Measurements from ENCODE around the gene ATG5. TPM values are rescaled to one million over a fixed set of nuclear protein-coding genes. Genes with fewer than 3 reads are reported as not detected.

ATG5 gene
- total RNA-seq, 1 donor, result 62.6 TPM

DNA sequence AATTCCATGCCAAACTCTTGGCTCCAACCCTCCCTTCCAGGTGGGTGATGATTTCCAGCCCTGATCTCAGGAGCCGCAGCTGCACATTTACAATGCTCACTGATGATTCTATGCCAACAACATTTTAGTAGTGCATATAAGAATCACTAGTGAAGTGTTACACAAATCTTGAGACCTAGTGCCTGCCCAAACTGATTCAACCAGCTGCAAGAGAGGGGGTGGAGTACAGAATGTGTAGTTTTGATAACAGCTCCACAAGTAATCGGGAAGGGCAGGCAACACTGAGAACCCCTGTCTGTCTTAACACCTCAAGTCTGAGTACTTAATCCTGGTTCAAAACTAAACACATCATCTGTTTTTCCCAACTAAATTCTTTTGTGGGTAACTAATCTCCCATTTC is 147.8 kb downstream of the ATG5 start:
- no peak overlapping the region for H3K4me3 ChIP-seq (ENCODE audit: low read depth, low read length)
- DNase-seq (ENCODE audit: low read depth), result peak; percentile 21
- TF ChIP-seq, protein P1, sequence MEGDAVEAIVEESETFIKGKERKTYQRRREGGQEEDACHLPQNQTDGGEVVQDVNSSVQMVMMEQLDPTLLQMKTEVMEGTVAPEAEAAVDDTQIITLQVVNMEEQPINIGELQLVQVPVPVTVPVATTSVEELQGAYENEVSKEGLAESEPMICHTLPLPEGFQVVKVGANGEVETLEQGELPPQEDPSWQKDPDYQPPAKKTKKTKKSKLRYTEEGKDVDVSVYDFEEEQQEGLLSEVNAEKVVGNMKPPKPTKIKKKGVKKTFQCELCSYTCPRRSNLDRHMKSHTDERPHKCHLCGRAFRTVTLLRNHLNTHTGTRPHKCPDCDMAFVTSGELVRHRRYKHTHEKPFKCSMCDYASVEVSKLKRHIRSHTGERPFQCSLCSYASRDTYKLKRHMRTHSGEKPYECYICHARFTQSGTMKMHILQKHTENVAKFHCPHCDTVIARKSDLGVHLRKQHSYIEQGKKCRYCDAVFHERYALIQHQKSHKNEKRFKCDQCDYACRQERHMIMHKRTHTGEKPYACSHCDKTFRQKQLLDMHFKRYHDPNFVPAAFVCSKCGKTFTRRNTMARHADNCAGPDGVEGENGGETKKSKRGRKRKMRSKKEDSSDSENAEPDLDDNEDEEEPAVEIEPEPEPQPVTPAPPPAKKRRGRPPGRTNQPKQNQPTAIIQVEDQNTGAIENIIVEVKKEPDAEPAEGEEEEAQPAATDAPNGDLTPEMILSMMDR (IDR thresholded peaks at IDR 0.05; ENCODE audit: insufficient read depth, low read depth, low read length), result no peak

DNA sequence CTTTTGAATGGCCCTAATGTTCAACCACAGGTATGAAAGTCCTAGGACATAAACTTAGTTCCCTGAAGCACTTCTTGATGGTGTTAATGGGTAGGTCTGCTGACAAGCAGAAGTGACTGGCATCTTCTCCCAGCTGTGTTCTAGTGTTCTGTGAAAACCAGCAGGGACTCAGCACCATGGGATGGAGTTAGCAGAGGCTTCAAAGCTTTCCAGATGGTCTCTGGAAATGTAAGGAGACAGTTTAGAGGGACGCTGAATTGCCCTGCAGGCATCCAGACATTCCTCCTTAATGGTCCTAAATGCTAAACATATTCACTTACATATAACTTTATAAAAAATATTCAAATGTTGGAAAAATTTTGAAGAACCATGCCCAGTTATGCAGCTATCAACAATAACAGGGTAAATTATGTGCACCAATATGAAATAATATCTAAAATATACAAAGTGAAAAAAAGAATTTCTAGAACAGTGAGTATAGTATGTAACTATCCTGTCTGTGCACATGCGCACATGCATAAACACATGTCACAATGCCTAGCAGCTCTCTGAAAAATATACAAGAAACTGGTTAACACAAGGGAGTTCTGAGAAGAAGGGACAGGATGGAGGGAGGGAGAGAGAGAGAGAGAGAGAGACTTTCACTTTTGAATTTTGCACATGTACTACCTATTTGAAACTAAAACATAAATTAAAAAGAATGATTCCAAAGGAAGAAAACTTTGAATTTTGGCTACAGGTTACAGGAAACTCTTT is 152.3 kb downstream of the ATG5 start:
- no peak overlapping the region for H3K4me3 ChIP-seq (ENCODE audit: low read depth, low read length)
- TF ChIP-seq, protein P1 (IDR thresholded peaks at IDR 0.05; ENCODE audit: insufficient read depth, low read depth, low read length), result no peak
- DNase-seq (ENCODE audit: low read depth), result no peak

DNA sequence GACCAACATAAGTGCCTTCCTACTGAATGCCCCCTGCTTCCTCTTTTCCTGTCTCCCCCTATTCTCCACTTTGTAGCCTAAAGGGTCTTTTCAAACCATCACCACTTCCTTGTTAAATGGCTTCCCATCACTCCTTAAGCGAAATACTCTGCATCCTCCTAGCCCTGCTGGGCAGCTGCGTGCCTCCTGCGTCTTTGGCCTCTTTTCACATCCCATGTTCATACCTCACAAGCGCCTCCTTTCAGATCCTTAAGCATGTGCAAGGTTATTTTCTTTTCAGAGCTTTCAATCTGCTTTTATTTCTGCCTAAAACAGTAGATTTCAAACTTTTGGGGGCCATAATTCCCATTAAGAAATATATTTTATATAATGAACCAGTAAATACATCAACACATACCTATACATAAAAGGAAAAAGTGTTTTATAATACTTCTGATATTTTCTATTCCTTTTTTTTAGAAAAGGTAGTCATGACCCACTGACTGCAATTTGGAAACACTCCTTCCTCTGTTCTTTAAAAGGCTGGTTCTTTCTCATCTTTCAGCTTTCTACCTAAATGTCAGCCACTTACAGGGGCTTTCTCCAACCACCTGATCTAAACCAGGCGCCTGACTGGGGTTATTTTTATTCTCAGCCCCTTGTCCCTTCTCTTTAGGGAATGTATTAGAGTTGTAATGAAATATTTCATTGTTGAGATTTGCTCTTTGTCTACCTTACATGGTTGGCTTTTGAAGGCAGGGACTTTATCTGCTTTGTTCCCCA is 155.3 kb downstream of the ATG5 start:
- TF ChIP-seq, protein P1 (IDR thresholded peaks at IDR 0.05; ENCODE audit: insufficient read depth, low read depth, low read length), result no peak
- no peak overlapping the region for H3K4me3 ChIP-seq (ENCODE audit: low read depth, low read length)
- DNase-seq (ENCODE audit: low read depth), result no peak

DNA sequence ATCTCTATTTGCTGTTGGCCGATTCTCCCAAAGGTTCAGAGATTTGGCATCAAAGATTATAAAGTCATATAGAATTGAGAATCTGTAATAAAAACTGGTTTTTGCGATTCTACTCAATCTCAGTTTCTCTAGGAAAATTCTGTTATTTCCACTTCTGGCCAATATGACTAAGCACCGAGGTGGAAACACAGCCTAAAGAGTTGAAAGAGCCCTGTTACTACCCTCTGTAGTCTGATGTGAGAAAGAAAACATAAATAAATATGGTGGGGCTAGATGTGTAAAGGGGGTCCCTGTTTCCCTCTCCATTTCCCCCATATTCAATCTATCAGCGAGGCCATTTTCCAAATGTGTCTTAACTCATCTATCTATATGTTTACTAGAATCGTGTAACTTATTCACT is 156.0 kb downstream of the ATG5 start:
- TF ChIP-seq, protein P1 (IDR thresholded peaks at IDR 0.05; ENCODE audit: insufficient read depth, low read depth, low read length), result no peak
- H3K4me3 ChIP-seq (ENCODE audit: low read depth, low read length), result no peak overlapping the region
- no peak for DNase-seq (ENCODE audit: low read depth)

DNA sequence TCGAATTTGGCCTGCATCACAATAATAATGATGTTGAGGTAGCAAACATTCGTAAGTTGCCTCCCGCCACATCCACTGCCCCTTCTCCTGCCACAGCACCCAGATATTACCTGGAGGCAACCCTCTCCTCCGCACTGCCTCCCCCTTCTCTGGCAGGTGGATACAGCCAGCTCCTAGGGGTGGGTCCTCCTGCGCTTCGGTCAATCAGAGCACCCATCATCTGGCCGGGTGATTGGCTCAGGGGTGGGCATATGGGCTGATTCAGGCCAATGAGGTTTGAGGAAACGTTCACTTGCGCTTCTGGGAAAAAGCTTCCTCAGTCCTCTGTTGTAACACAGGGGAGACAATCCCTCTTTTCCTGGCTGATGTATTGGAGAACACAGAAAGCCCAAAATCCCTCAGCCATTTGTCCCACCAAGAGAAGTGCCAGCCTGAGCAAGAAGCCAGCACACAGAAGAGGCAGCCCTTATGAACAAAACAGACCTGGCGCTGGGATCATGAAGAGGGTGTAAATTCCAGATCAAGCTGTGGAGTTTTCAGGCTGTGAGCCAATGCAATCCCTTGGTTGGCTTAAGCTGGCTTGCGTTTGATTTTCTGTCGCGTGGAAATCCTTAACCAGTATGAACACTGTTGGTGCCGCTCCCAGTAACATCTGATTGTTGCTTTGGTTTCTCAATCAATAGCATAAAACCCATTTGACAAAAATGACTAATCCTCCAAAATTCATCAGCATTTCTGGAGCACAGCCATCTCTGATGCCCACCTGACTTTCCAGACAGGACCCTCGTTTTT is 157.3 kb downstream of the ATG5 start:
- DNase-seq (ENCODE audit: low read depth), result no peak
- no peak overlapping the region for H3K4me3 ChIP-seq (ENCODE audit: low read depth, low read length)
- TF ChIP-seq, protein P1 (IDR thresholded peaks at IDR 0.05; ENCODE audit: insufficient read depth, low read depth, low read length), result no peak

DNA sequence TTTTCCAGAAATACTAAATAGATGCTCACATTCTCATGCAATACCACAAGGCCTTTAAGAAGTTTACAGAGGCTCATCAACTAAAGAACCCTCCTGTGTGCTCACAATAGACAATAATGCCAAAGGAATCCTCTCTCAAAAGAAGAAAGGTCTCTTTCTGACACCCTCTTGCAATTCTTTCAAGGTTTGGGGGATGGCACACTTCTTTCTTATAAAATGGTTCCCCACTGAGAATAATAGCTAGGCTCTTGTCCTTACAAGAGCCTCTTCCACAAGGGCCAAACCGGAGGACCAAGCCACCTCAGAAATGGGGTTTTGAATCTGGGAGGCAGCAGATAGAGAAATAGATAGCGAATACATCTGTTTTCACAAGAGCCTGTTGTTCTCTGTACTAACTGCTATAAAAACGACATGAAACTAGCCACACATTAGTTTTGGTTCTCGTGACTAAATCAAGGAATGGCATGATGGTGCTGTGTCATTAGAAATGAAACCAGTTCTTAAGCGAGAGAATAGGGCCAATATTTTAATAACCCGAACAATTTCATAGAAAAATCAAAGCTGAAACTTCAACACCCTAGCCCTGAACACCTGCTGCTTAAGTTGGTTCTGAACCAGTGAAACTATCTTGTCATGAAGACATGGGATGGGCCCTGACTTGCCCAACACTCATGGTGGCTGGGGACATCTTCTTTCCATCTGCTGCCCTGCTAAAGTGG is 158.3 kb downstream of the ATG5 start:
- no peak overlapping the region for H3K4me3 ChIP-seq (ENCODE audit: low read depth, low read length)
- no peak for DNase-seq (ENCODE audit: low read depth)
- TF ChIP-seq, protein P1 (IDR thresholded peaks at IDR 0.05; ENCODE audit: insufficient read depth, low read depth, low read length), result no peak
